NT2/D1 (cell line): ENCODE results near the gene TSHR.

ENCODE experiments used
- YY1 ChIP-seq: IDR thresholded peaks from 2 replicates; pipeline ENCODE4 v1.6.1; 2011; ENCODE audit not compliant: insufficient read length, insufficient read depth
- ZNF274 ChIP-seq: IDR thresholded peaks from 2 replicates; pipeline ENCODE4 v1.6.1; 2011; ENCODE audit warnings: mild to moderate bottlenecking, low read depth, low read length

DNA sequence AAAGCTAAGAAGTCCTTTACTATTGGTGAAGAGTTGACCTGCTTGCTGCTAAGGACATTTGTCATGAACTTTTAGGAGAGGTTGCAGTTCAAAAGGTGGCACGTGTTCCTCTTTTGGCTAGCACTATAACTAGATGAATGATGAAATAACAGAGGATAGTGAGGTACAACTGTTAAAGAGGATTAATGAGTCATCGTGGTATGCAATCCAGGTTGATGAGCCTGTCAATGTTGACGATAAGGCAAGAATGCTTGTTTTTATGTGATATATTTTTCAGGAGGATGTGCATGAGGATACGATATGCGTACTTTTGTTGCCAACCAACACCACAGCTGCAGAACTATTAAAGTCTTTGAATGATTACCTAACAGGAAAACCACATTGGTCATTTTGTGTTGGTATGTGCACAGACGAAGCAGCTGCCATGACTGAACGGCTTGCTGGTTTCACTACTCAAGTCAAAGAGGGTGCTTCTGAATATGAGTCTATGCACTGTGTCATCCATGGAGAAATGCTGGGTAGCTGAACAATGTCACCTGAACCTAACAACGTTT lies 24.5 kb upstream of the TSHR start:
- no peak for TF ChIP-seq ZNF274
- no peak for TF ChIP-seq YY1
